GM21619 (cell line): ENCODE results near the gene TSEN34.
"Not testable (repeated sequence)": the region's sequence is repeated elsewhere in the genome, so short reads cannot be mapped to it uniquely, and the experiment has no call there.

Experiments used
- ATAC-seq: cut with Tn5 transposase; IDR thresholded peaks from one replicate; pipeline ENCODE4 v1.9.1; 2021; ENCODE audit not compliant: unreplicated experiment

TSEN34 gene

DNA sequence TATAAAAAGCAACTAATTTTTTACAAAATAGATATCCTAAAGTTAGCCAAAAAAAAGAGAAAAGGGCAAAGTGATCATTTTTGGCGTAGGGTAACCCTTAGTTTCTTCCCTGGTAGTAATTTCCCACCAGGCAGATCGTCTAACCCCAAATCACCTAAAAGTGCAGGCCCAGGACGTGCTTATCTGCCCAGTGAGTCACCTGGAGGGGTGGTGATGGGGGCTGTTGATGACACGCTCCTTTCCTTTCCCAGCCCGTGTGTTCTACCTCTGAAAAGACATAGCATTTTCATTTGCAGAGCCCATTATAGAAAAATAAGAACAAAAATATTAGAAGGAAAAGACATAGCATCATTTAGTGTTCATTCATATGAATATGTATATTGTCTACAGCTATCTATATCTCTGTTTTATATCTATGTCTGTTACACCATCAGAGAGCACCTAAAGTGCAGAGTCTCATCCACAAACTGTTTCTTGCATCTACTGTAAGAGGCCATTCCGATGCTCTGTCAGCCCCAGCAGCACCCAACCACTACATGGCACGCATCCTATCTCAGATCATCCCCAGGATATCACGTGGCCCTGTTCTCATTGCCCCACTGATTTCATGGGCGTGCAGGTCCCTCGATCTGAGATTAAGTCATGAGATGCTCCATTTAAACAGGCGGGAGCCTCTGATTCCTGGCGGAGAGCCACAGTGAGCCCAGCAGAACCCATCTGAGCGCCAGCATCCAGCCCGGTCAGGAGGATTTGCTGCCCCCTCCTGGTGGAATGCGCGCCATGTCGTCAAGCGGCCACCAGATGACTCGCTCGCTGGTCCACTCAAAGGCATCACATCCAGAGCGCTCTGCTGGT, 40.2 kb downstream of the TSEN34 start:
- ATAC-seq, result no peak

DNA sequence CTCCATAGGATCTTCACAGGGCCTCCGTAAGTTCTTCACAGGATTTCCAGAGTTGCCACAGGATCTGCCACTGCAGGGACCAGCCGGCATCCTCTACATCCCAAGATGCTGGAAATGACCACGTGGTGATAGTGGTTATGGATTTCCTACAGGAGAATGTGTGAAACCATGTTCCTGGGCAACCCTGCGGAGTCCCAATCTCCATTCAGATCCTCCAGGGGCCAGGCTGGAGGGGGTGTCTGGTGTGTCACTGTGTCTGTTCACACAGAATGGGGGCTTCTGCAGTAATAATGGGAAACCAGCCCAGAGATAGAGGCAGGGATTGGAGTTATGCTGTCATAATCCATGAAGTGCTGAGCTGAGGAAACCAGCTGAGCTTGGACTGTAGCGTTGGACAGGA, 42.8 kb downstream of the TSEN34 start:
- no peak for ATAC-seq

- ATAC-seq, result not testable (repeated sequence)
Observed at GRCh38 chr19:54239491-54240371, 48.6 kb downstream of the TSEN34 start.

DNA sequence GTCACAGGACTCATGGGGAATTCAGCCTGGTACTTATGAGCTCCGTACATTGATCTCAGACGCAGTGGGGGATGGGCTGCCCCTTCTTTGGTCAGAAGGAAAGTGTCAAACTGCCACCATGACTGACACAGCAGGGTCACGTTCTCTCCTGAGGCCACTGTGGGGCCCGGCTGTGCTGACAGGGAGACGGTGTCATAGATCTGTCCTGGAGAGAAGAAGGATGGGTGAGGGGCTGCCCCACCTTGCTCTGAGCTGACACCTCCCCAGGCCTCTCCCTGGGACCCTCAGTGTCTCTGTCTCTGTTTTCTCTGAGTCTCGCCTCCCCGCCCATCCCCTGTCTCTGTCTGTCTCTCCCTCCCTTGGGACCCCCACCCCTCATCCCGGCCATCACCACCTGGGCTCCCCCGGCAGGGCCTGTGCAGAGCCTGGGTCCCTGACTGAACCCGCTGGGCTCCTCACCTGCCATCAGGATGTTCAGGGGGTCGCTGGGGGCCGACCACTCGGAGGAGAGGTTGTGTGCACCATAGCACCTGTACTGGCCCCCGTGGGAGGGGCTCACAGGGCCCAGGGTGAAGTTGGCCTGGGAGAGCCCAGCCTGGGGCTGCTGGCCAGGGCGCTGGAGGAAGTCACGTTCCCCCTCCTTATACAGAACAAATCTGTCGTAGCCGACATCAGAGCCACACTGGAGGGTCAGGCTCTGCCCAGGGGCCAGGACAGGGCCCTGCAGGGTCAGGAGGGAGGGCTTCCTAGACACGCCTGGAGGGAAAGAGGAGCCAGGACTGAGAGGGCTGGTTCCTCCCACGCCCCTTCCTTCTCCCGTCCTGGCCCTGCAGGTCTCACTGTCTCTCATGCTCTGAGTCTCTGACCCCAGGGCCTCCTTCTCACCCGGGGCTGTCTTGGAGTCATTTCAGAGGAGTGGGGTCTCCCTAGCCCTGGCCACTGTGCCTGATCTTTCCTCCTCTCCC, 49.5 kb downstream of the TSEN34 start:
- ATAC-seq, result not testable (repeated sequence)

GRCh38 chr19:54242234-54242633, 51.1 kb downstream of the TSEN34 start:
- not testable (repeated sequence) for ATAC-seq

DNA sequence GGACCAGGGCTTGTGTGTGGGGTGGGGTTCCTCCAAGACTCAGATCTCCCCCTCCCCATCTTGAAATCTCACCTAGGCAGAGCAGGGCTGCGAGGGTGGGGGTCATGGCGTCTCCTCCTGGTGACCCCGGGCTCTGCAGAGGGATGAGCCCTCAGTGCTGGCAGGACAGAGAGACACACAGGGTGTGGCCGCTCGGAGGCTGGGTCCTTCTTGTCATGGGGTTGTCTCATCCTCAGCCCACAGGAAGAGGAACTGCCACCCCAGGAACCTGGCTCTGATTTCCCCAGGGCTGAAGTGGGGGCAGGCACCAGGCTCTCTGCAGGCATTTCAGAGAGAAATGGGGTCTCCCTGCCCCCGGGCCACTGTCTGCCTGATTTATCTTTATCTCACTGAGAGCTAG, 51.5 kb downstream of the TSEN34 start, which contains the start of gene LILRA6:
Gene LILRA6, minus strand, starts transcription at position 145 of the 400 bp plus-strand sequence.
- ATAC-seq, result not testable (repeated sequence)

- ATAC-seq, result not testable (repeated sequence)
Observed at GRCh38 chr19:54243809-54244208, 52.7 kb downstream of the TSEN34 start.
